GM18499 (cell line): Measurements from ENCODE around the gene ARHGAP6.
A peak's percentile ranks its signal among the peaks of the same experiment; 100 is the strongest.
"Not testable (repeated sequence)": the region's sequence is repeated elsewhere in the genome, so short reads cannot be mapped to it uniquely, and the experiment has no call there.

ENCODE experiments used
- ATAC-seq: cut with Tn5 transposase; IDR thresholded peaks from one replicate; pipeline ENCODE4 v1.9.1; 2021; ENCODE audit warnings: moderate number of reproducible peaks; ENCODE audit not compliant: insufficient read depth, unreplicated experiment

The ARHGAP6 gene

DNA sequence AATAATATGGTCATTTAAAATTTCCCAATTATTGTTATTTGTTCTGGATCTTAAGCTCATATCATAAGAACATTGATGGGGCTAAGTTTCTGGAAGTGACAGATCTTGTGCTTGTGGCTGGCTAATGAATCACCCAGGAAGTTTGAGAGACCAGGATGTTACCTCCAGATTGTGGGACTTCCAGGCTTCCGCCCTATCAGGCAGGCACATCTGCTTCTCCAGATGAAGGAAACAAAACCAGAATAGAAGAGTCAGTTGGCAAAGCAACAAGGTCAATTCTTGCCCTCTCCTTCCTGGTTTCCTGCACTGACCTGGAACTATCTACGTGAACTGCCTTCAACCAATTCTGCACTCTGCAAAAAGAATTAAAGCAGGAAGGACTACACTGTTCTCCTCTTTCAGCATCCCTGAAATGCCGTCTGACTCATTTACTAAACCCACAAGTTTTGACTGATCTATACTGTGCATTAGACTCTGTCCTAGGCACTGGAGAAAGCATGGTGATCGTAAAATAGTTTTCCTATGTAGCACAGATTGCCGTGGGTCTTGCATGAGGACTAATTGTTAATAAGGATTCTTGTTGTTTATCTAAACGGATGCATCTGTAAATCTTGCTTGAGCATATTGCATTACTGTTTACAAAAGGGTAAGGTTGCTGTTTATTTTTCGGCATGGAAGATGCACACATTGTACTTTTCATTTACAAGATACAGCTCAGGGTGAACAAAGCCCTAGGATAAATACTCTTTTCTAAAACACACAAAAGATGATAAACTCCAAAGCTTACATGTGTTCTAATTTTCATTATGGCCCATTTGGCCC is 297.9 kb downstream of the ARHGAP6 start:
- ATAC-seq = no peak

DNA sequence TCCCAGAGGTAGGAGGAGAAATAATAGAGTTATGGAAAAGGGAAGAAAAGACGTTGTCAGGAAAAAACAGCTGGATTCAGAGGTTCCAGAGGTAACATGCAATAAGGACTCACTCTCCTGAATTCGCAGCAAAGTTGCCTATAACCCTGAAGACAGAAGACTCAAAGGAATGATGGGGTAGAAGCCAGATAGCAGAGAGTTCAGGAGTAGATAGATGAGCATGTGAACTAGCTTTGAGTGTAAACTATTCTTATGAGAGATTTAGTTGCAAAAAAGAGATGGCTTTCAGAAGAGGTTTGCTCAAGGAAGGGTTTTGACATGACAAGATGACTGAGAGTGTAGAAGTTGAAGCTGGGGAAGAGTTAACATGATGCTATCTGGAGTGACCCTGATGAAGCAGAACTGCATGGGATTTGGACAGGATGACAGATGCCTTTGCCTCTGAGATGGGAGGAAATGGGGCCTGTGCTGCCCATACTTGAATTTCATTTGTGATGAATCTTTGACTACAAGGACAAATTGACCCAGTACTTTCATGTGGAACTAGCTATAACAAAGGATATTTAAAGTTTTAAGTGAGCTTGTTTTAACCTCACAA is 298.6 kb downstream of the ARHGAP6 start:
- ATAC-seq = no peak

DNA sequence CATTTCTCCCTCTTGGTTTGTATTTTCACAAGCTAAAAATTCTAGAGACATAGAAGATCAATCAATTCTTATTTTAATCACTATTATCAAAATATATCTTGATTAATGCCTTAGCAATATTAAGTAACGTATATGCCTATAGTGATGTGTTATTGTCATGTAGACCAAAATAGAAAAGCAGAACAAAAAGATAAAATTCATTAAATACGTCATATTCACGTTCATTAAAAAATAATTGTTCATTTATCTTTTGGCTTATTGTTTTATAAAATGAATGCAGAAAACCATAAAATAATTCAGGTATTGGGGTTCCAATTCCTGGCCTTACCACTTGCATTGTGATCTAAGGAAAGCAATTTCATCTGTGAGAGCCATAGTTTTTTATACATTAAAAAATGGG is 300.3 kb downstream of the ARHGAP6 start:
- no peak for ATAC-seq

DNA sequence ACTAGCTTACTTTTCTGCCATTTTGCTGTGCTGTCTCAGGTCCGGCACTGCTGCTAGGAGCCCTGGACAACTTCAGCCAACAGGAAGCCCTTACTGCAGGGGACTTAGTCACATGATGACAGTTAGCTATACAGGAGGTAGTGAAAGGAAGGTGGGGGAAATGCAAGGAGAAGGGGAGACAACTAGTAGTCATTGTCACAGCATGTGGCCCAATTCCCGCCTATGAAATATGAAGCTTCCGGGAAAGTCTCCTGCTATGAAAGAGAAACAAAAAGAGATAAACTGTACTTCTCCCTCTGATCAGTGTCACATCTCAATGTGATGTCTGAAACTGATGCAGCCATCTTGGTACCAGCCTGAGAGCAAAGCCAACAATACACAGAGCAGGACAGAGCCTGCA is 300.9 kb downstream of the ARHGAP6 start:
- ATAC-seq = no peak

DNA sequence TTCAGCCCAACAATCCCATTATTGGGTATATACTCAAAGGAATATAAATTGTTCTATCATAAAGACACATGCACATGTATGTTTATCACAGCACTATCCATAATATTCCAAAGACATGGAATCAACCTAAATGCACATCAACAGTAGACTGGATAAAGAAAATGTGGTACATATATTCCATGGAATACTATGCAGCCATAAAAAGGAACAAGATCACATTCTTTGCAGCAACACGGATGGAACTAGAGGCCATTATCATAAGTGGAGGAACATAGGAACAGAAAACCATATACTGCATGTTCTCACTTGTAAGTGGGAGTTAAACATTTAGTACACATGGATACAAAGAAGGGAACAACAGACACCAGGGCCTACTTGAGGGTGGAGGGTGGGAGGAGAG is 301.9 kb downstream of the ARHGAP6 start:
- ATAC-seq = not testable (repeated sequence)

DNA sequence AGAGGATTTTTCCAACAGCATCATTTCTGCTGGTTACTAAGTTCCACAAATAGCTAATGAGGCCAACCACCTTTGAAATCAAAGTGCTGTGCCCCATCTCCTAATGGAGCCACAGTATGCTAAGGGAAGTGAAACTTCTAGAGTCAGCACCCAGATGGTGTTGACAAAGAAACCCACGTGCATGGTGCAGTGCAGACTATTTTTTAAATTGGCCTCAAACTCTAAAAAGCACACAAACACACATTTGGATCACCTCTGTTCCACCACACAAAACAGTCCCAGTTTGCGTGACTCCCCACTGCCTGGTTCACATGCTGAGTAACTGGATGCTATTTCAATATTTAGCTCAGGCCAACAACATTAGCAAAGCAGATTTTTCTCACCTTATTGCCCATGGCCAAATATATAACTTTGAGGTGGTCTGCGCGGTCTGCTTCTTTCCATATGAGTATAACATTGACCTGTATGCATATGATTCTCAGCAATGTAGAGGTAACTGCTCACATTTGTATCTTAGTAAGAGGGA is 302.6 kb downstream of the ARHGAP6 start:
- ATAC-seq = peak; percentile 93

DNA sequence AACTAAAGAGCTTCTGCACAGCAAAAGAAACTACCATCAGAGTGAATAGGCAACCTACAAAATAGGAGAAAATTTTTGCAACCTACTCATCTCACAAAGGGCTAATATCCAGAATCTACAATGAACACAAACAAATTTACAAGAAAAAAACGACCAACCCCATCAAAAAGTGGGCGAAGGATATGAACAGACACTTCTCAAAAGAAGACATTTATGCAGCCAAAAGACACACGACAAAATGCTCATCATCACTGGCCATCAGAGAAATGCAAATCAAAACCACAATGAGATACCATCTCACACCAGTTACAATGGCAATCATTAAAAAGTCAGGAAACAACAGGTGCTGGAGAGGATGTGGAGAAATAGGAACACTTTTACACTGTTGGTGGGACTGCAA is 304.1 kb downstream of the ARHGAP6 start:
- ATAC-seq = not testable (repeated sequence)

DNA sequence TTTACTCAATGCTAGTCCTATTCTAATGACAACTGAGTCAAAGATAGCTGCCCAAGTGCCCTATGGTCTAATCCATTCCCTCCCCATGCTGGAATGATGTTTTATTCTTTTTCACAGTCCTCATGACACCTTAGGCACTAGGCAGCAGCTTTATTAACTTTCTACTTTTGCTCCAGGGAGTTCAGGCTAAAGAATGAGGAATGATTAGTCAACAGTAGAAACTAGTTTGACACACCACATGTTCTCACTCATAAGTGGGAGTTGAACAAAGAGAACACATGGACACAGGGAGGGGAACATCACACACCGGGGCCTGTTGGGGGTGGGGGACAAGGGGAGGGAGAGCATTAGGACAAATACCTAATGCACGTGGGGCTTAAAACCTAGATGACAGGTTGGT is 309.8 kb downstream of the ARHGAP6 start:
- not testable (repeated sequence) for ATAC-seq

DNA sequence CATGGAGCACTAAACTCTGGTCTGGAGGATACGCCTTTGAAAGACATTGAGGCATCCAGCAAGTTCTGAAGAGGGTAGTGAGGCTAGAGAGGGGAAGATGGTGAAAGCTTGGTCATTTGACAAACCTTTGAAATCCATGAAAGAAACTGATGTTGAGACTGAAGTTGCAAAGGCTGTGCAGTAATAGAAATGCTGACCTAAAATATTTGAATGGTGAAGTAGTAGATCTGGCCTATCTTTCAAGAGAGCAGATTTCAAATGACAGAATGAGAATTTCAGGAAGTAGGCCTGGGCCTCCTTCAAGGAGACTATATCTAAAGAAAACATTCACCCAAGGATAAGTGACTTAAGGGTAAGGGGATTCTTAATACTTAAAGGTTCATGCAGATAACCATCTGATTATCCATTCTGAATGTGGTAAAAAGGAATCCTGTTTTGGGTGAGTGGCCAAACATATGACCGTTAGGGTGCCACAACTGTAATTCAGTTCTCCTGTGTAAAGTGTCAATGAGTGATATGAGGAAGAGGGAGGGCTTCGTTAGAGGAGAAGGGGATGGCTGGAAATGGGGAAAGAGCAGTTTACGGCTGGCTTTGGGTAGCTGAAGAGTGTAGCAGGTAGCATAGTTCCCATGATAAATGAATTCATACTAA is 310.3 kb downstream of the ARHGAP6 start:
- ATAC-seq = no peak

DNA sequence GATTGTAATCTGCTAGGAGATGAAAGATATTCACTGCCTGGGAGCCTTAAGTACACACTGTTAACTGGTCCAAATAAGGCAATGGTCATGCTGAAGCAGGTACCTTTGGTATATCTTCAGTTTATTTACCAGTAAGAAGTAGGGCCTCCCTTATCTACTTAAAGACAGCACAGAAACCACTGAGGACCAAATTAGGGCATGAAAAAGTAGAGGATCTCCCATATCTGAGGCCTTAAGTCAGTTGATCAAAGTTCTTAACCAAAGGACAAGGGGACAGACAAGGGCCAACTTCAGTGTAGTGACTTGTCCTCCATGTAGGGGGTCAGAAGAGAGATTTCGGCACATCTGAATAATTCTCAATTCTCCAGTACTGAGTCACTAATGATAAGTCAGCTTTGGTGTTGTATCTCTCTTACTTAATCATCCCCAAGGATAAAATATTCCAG is 313.4 kb downstream of the ARHGAP6 start:
- ATAC-seq = no peak

DNA sequence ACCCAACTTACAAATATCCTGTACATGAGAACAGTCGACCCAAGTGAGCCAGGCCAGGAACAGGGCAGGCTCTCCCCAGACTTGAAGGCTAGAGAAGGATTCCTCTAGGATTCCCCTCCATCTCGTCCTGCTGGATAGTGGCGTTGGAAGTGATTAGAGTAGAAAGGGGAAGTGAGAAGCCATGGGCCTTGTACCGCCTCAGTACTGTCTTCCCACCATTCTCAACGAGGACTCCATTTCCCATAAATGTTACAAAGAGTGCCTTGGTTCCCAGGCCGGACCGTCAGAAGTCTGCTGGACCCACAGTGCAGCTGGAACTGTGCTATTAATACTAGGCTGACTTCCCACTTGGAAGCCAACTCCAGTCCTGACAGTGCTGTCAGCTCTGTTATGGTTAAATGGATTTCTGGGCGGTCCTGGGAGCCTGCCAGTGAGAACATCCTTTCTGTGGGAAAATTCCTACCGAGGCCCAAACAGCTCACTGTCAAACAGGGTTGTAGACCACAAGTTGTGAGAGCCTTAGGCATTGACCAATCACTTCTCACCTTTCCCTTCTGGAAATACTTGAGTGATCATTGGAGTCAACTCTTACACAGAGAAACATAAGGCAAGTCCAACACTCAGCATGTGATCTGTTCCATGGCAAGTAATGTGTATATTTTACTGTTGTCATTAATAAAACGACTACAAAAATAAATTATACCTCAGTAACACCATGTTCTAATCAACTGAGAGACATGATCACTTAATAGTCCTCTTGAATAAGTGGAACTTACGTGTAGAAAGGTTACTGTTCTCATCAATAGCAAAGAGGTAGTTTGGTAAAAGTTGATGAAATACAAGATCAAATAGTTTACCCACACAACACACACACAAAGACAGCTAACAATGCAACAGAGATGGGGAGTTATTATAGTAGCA is 314.1 kb downstream of the ARHGAP6 start:
- ATAC-seq = no peak

DNA sequence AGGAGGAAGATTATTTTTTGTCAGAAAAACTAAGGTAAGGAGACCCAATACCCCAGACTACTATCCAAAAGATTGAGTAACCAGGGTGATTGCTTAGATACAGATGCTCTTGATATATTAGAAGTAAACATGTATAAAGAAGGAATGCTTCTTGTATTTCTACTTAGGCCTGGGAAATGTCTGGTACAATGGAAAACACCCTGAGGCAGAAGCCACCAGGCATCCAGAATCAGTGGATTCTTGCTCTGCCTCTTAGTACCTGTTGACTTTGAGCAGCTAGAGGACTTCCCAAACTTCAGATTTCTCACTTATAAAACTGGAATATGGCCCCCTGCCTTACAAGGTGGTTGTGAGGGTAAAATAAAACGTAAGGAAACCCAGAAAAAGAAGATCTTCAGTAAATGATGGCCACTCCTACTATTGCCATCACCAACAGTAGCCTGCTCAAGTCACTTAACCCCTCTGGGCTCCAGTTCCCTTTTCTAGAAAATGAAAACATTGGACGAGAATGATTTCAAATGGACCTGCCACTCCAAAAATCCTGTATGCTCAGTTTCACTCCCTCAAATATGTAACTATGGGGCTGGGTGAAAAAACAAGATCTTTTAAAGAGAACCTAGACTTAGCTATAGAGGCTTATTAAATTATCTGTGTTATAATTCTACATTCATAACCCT is 315.9 kb downstream of the ARHGAP6 start:
- no peak for ATAC-seq

DNA sequence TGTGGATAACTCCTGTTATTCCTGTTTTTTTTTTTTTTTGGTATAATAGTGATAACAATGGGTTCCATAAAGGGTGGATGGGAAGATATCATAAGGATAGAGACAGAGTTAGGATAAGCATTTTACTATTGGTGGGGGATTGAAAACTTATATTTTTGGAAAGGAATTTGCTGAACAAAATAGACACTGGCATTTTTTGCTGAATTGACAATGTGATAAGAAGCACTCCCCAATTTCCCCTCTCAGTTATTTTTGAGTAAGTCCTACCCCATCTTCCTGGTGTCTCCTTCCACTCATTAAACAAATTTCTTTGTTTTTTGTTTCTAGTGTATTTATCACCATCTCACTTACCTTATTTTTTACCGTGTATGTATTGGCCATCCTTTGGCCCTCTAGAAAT is 316.7 kb downstream of the ARHGAP6 start:
- ATAC-seq = no peak

DNA sequence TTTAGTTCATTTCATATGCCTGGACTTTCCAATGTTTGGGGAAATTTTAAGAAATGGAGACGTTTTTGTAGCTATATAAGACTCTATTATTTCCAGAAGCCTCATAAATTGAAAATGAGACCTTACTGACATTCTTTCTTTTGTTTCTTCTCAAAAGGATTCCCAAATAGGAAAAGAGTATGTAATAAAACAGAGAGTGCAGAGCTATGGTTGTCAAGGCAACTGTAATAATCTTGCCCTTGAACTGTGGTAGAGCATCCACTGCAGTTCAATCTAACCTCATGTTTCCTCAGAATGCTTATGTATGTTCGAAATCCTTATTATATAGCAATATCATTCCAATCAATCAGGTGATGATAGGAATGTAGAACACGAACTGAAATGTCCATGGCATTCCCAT is 318.4 kb downstream of the ARHGAP6 start:
- no peak for ATAC-seq

DNA sequence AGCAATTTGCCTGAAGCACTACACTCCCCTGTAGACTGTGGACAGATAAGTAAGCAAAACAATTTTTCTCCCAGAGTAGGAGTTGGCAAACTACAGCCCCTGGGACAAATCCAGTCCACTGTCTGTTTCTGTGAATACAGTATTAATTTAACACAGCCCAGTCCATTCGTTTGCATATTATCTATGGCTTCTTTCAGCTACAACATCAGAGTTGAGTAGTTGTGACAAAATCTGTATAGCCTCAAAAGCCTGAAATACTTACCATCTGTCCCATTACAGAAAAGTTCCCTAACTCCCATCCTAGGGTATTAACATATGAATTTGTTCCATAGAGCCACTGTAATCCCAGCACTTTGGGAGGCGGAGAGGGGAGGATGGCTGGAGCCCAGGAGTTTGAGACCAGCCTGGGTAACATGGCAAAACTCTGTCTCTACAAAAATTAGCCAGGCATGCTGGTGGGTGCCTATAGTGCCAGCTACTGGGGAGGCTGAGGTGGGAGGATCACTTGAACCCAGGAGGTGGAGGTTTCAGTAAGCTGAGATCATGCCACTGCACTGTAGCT is 319.5 kb downstream of the ARHGAP6 start:
- no peak for ATAC-seq

DNA sequence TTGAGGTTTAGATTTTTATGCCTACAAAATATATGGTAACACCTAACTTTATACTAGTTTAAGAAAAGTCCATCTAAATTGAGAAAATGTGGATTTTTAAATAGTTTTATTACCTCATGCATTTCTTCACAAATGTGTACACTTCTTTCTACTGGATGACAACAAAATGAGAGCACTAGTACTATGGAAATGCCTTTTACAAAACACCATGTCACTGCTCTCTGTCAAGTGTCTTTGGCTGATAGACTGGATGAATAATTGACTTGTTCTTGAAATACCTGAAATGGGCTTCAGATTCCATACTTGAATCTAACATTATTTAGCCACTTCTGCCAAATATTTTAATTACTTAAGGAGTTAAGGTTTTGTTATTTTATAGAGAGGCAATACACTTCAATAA is 323.0 kb downstream of the ARHGAP6 start:
- no peak for ATAC-seq

DNA sequence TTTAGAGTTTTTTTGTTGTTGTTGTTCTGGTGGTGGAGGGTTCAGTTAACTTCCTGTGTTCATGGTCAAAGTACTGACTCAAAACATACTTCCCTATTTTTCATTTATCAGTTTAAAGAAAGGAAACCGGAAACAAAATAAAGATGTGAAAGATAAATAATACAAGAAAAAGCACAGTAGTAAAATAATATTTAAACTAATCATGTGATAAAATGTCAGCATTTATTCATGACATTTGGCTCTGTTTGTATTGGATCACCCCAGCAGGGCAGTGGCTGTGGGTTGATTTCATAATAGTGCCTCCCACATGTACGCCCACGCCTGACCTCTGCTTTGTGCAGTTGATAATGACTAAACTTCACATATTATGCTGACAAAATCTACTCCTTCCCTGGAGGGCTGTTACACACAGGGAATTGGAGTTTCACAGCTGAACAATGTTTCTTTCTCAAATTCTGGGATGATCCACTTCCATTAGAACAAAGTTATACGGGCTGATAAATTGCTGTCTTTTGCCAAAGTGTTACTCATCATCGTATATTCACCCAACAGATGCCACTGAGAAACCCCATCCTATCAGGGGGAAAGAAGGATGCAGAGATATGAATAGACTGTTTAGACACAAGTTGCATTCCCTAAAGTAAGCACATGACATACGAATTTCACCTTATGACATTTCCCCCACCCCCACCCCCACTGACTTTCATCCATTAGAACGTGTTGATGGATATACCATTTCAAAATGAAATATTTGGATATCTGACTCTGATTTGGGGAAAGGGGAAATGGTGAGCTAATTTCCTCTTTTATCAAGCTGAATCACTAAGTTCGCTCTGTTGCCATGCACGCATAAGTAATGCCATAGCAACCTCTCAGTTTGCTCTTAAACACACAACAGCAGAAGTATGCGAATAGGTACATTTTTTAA is 324.2 kb downstream of the ARHGAP6 start:
- ATAC-seq = peak; percentile 91

DNA sequence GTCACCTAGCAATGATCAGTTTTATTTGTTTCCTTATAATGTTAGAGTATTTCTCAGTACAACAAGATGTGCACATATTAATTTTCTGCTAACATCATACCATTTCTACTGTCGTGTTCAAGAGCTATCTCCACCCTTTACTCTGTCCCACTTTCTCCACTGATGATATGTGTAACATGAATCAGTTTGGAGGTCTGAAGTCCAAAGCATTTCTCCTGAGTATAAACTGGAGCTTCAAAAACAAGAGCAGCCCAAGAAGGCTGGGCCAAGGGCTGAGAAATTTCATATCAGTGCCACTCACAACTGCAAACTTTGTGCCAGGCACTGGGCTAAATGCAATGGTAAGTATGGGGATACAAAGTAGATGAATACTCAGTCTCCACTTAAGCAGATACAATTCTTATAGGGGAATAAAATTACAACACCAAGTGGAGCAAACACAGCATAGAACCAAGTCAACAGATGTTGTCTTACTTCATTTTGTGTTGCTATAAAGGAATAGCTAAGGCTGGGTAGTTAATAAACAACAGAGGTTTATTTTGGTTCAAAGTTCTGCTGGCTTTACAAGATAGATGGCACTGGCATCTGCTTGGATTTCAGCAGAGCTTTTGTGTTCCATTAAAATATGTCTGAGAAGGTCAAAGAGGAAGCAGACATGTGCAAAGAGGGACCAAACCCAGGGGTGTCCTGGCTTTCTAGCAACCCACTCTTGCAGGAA is 328.3 kb downstream of the ARHGAP6 start:
- no peak for ATAC-seq
